ENCODE results near the gene CD86.

Gene CD86

GRCh38 chr3:122092460-122093165 lies 37.5 kb downstream of the CD86 start:
- no peak for DNase-seq (ENCODE audit: low read depth)

- no peak for DNase-seq (ENCODE audit: low read depth)
Observed at GRCh38 chr3:122094125-122094524, 39.0 kb downstream of the CD86 start.

GRCh38 chr3:122094693-122095092 lies 39.5 kb downstream of the CD86 start:
- no peak for DNase-seq (ENCODE audit: low read depth)

- DNase-seq (ENCODE audit: low read depth): no peak
Observed at GRCh38 chr3:122097141-122097540, 42.0 kb downstream of the CD86 start.

GRCh38 chr3:122098611-122099010 lies 43.4 kb downstream of the CD86 start:
- DNase-seq (ENCODE audit: low read depth): no peak

DNA sequence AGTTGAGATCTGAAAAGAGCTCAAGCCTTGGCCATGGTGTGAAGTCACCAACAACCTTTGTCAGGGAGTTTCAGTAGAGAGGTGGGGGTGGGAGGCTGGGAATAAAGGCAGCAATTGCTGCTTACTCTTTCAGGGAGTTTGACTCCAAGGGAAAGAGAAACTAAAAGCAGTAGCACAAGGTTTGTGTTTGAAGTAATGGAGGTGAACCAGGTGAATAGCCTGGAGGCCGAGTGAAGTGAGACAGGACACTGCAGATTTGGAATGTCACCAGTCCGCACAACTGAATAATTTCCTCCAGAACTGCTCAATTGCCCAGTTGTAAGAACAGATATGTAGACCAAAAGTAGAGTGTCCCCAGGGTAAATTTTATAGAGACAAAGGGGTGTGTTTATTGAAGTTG lies 44.1 kb downstream of the CD86 start:
- no peak for DNase-seq (ENCODE audit: low read depth)

- no peak for DNase-seq (ENCODE audit: low read depth)
Observed at GRCh38 chr3:122100083-122100482, 44.9 kb downstream of the CD86 start.

GRCh38 chr3:122100591-122101463 lies 45.7 kb downstream of the CD86 start:
- no peak for DNase-seq (ENCODE audit: low read depth)

GRCh38 chr3:122101646-122102045 lies 46.5 kb downstream of the CD86 start:
- no peak for DNase-seq (ENCODE audit: low read depth)

- DNase-seq (ENCODE audit: low read depth): no peak
Observed at GRCh38 chr3:122102191-122102935, 47.2 kb downstream of the CD86 start.

DNA sequence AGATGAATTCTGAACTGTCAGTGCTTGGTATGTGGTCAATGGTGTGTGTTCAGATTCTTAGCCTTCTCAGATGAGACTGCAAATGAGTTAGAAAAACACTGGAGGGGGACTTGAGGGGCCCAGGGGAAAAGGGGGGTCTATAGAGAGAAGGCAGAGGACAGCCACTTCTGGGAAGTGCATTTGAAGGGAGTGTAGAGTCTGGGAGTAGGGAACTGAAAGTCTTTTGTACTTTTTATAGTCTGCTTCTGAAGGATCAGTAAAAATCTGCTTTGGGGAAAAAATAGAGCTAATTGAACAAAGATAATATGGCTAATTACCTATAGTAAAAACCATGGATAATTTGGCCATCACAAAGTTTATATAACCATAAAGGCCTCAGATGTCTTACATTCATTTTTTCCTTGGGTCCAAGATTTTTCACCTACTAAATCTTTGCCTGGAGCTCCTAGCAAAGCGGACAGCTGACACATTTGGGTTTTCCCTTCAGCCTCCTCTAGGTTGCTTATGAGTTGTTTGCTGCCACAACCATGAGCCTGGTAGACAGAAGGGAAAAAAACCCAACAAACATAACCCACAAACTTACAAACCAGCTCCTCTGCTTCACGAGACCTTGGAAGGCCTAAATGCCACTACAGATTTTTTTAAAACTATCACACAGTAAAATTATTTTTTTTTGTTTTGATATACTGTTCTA lies 48.8 kb downstream of the CD86 start:
- no peak for DNase-seq (ENCODE audit: low read depth)

GRCh38 chr3:122104515-122105194 lies 49.5 kb downstream of the CD86 start:
- no peak for DNase-seq (ENCODE audit: low read depth)

GRCh38 chr3:122105626-122106025 lies 50.5 kb downstream of the CD86 start:
- DNase-seq (ENCODE audit: low read depth): no peak

- DNase-seq (ENCODE audit: low read depth): no peak
Observed at GRCh38 chr3:122107171-122107570, 52.0 kb downstream of the CD86 start.

- DNase-seq (ENCODE audit: low read depth): no peak
Observed at GRCh38 chr3:122111974-122112373, 56.8 kb downstream of the CD86 start.

- no peak for DNase-seq (ENCODE audit: low read depth)
Observed at GRCh38 chr3:122112754-122113153, 57.6 kb downstream of the CD86 start.

GRCh38 chr3:122123850-122124249 lies 68.7 kb downstream of the CD86 start:
- DNase-seq (ENCODE audit: low read depth): no peak

GRCh38 chr3:122132949-122133540 lies 77.9 kb downstream of the CD86 start:
- DNase-seq (ENCODE audit: low read depth): no peak

- no peak for DNase-seq (ENCODE audit: low read depth)
Observed at GRCh38 chr3:122146466-122146865, 91.3 kb downstream of the CD86 start.

DNA sequence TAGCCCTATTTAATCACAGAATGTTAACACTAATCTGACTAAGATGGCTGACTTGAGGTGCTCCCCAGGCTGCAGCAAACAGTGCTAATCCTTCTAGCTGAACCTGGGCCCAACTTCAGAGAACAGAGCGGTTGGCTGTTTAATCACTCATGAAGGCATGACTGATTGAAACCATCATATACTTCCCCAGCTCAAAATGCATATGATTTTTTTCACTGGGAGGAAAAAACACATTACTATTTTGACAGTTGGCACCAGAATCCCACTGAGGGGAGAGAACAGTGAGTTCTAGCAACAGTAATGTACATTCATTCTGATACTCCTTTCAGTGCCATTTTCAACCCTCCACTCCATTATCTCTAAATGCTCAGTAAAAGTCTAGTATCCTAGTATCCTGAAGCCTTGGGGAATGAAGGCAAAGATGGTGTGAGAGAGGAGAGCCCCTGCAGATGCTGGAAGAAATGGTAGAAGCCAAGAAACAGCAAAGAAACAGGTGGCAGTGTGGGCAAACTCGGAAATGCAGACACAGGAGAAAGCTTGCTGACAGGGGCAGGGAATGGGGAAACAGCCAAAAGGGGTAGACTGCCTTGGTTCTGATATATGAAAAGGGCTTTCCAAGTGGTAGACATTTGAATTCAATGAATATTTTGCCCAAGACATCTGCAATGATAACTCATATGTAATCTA lies 93.9 kb downstream of the CD86 start:
- DNase-seq (ENCODE audit: low read depth): no peak

DNA sequence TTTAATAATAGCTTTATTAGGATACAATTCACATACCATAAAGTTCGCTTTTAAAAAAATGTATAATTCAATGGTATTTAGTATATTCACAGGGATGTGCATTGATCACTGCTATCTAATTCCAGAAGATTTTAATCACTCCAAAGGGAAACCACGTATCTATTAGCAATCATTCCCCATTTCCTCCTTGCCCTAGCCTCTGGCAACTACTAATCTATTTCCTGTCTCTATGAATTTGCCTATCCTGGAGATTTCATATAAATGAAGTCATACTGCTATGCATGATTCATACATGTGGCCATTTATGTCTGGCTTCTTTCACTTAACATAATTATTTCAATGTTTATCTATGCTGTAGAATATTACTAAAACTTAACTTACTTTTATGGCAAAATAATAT lies 96.3 kb downstream of the CD86 start:
- DNase-seq (ENCODE audit: low read depth): no peak
